ENCODE results near the gene SEC22A.
A peak's percentile ranks its signal among the peaks of the same experiment; 100 is the strongest.
"Not testable (repeated sequence)": the region's sequence is repeated elsewhere in the genome, so short reads cannot be mapped to it uniquely, and the experiment has no call there.

The SEC22A gene

GRCh38 chr3:123186695-123187094 lies 15.0 kb upstream of the SEC22A start:
- DNase-seq = no peak

DNA sequence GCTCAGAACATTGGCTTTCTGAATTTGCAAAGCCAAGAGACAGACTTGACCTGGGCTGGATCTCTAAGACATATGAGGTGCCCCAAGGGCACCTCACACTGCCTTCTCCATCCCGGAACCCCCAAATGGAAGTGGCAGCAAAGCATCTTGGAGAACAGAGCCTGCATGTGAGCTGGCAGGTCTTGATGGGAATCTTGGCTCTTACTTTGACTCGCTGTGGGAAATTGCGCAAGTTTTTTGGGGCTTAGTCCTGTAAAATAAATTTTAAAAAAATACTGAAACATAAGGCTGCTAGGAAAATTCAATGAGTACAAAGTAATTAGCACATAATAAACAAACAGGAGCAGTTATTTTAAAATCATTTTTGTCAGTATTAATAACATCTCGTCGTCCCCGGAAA lies 13.7 kb upstream of the SEC22A start:
- no peak for DNase-seq

- no peak for DNase-seq
These were observed 8.2 kb upstream of the SEC22A start for GRCh38 chr3:123193448-123194101.

DNA sequence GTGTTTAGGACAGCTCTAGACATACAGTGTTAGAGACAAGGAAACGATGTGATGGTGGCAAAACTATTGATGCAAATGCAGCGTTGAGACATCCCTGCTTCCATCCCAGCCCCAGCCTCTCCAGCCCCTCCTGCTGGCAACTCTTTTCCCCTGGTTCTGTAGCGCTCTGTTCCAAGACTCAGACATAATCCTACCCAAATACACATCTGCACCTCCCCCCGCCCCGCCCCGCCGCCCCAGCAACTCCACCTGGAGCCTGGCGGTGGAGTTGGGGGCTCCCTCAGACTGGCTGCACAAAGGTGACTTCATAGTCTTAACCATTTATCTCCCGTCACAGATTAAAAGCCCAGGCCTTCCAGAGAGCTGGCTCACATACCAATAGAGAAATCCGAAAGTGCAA lies 7.2 kb upstream of the SEC22A start:
- no peak for DNase-seq

DNA sequence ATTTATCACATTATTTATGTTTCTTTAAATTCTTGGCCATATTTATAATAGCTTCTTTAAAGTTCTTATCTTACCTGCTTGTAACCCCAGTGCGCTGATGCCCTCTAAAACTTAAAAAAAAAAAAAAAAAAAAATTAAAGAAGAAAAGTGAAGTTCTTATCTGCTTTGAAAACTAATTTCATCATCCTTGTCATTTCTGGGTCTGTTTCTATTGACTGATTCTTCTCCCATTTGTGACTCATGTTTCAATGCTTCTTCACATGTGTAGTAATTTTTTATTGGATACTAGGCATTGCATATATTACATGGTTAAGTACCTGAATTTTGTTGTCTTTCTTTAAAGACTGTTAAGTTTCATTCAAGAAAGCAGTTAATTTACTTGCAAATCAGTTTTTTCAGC lies 3.4 kb upstream of the SEC22A start:
- no peak for DNase-seq

DNA sequence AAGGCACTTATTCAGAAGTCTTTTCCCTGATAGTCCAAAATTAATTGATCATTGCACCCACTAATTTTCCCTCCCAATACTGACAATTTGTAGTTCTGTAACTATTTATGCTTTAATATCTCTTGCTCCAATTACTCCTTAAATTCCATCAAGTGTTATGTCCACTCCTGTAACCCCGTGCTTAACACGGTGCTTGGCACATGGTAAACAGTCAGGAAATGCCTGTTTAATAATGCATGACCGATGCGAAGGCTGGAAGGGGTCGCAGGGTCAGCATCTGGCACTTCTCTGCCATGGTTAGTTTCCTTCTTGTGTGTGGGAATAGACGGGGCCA lies 553 bp upstream of the SEC22A start:
- no peak for DNase-seq

DNA sequence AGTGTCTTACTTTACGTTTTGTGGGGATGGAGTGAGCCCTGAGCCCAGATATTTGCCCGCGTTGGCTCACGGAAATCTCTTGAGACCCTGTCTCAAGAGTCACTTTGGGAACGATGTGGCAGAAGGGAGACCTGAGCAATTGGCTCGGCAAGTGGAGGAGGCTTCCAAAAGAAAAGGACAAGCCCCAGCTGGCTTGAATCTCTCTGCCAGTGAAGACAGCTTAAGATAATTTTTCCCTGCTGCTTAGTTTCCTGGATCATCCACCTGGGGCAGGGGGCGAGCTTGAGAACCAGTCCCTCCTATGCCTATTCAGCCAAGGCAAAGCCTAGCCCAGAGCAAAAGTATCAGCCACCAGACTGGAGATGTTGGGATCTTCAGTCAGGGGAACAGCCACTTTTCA lies 708 bp downstream of the SEC22A start:
- no peak for DNase-seq

GRCh38 chr3:123218990-123219389 lies 17.2 kb downstream of the SEC22A start:
- no peak for DNase-seq

GRCh38 chr3:123221369-123221768 lies 19.6 kb downstream of the SEC22A start:
- DNase-seq = not testable (repeated sequence)

GRCh38 chr3:123225016-123225415 lies 23.3 kb downstream of the SEC22A start:
- no peak for DNase-seq

- DNase-seq = no peak
These were observed 24.8 kb downstream of the SEC22A start for GRCh38 chr3:123226549-123226948.

DNA sequence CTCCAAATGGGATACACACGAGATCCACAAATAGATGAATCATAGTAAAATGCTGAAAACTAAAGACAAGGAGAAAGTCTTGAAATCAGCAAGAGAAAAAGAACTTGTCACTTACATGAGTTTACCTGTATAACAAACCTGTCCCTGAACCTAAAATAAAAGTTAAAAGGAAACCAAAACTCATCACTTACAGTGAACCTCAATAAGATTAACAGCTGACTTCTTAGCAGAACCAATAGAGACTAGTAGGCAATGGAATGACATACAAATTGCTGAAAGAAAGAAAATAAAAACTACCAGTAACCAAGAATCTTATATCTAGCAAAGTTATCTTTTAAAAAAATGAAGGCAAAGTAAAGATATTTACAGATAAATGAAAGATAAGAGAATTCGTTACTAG lies 27.4 kb downstream of the SEC22A start:
- DNase-seq = no peak

DNA sequence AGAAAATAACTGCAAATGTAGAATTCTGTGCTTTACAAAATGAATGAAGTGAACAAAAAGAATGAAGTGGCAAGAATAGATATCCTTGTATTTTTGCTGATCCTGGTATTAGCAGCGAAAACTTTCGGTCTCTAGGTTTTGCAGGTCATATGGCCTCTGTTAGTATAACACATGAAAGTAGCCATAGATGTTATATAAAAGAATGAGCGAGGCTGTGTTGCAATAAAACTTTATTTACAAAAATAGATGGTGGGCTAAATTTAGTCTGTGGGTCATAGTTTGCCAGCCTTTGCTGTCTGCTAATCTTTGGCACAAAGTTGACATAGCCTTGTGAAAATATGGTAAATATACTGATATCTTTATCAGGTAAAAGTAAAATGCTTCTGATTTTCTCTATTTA lies 35.2 kb downstream of the SEC22A start:
- DNase-seq = no peak

DNA sequence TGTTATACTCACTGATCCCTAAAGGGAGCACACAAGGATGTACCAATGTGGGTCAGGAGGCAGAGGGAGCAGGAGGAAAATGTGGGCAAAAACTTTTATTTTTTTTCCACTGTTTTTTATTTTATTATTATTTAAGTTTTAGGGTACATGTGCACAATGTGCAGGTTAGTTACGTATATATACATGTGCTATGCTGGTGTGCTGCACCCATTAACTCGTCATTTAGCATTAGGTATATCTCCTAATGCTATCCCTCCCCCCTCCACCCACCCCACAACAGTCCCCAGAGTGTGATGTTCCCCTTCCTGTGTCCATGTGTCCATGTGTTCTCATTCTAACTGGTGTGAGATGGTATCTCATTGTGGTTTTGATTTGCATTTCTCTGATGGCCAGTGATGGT lies 37.4 kb downstream of the SEC22A start:
- DNase-seq = not testable (repeated sequence)

DNA sequence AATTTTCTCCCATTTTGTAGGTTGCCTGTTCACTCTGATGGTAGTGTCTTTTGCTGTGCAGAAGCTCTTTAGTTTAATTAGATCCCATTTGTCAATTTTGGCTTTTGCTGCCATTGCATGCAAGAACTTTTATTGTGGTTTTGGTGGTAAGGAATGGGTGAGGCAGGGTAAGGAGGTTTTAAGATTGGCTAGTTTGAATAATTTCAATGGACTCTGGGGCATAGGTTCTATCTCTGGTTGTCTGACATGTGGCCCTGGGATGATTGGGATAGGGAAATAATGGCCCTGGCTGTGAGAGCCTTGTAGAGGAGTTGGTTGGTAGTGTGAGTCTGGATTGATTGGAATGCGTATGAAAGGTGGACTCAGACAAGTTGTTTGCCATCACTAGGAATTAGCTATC lies 38.0 kb downstream of the SEC22A start:
- no peak for DNase-seq

DNA sequence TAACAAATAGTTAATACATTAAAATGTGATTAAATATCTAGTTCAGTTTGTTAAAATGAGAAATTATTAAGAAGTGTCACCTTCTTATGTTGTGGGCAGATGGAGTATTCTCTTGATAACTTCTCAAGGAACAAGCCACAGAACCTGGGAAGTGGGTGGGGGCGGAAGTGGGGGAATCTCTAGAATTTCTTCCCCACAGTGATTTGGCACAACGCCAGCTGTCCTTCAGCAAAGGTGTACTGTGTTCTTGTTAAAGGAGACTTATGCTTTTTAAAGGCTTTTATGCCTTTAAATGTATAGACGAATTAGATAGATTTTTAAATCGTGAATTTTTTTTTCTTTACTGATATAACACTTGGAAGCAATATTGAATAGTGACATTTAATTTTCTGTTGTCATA lies 42.4 kb downstream of the SEC22A start:
- no peak for DNase-seq

GRCh38 chr3:123246866-123247265 lies 45.1 kb downstream of the SEC22A start:
- no peak for DNase-seq

DNA sequence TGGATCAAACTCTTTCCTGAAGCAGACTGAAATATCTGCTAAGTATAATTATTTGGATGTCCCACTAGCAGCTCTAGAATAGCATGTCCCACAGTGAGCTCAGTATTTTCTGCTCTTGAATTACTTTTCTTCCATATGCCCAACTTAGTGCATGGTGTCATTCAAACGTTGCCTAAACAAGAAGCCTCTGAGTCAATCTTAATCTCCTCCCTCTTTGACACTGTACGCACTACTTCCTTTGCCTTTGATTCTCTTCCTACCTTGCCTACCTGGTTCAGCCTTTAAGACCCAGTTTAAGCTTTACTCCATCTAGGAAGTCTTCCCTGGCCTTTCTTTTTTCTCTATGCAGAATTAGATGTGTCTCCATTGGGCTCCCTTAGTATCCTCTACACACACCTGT lies 54.5 kb downstream of the SEC22A start:
- no peak for DNase-seq

GRCh38 chr3:123258359-123258758 lies 56.6 kb downstream of the SEC22A start:
- DNase-seq = no peak

DNA sequence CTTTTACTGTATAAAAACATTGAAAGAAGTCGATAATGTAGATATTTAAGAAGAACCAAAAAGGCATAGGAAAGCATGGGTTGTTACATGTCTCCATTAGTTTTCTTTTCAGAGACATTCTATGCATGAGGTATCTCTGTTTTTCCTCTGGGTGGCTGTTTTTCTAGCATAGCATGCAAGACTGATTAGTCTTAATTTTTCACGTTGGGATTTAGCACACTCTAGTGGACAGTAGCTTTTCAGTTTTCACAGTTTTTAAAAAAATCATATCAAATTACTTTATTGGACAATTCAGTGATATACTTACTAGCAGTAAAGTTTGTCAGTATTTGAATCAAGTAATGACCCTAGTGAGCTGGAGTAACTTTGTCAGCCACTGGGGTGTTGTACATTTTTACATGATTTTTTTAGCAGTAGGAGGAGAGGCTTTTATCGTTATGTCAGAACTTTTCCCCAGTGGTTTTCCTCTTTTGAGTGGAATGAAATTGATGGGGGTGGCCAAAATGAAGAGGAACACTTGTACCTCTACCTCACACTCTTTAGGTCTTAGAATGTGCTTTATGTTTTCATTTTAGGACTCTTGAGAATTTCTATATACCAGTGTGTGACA lies 57.2 kb downstream of the SEC22A start:
- DNase-seq = peak in 1 of 2 donors; percentile 65

DNA sequence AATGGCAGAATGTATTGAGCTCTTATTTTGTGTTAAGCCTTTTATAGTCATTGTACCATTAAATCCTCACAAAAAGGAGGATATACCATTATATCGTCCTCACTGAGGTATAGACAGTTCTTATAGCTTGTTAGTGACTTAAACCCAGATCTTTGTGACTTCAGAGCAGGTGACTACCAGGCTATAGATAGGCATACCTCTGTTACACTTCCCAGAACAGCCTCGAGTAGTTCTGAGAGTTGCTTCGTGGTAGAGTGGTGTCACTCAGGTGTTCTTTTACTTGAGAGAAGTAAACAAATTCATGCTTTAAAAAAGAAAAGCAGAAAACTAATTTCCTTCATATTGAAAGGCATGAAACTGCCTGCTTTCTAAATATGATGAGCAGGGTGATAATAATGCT lies 59.9 kb downstream of the SEC22A start:
- DNase-seq = no peak

- no peak for DNase-seq
These were observed 60.5 kb downstream of the SEC22A start for GRCh38 chr3:123262226-123262625.

DNA sequence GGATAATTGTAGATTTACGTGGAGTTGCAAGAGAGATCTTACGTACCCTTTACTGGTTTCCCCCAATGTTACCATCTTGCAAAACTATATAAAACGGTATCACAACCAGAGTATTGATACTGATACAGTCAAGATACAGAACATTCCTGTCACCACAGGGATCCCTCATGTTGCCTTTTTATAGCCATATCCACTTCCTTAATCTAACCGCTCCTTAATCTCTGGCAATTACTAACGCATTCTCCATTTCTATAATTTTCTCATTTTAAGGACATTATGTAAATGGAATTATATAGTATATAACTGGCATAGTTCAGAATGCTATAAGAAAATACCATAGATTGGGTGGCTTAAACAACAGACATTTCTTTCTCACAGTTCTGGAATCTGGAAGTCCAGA lies 61.1 kb downstream of the SEC22A start:
- DNase-seq = no peak

DNA sequence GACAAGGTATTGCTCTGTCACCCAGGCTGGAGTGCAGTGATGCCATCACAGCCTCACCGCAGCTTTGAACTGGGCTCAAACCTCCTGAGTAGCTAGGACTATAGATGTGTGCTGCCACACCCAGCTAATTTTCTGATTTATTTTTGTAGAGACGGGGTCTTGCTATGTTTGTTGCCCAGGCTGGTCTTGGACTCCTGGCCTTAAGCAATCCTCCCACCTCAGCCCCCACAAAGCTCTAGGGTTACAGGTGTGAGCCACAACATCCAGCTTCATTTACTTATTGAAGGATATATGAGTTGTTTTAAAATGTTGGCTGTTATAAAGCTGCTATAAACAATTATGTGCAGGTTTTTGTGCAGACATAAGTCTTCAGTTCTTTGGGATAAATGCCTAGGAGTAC lies 62.2 kb downstream of the SEC22A start:
- DNase-seq = no peak

- no peak for DNase-seq
These were observed 66.1 kb downstream of the SEC22A start for GRCh38 chr3:123267821-123268220.

Measured in hippocampal formation (tissue), 2 donors.